ENCODE results near the gene TECTB. TPM values are rescaled to one million over a fixed set of nuclear protein-coding genes. Genes with fewer than 3 reads are reported as not detected.

Gene TECTB
- total RNA-seq, 1 experiment from 2014 or later = not detected

DNA sequence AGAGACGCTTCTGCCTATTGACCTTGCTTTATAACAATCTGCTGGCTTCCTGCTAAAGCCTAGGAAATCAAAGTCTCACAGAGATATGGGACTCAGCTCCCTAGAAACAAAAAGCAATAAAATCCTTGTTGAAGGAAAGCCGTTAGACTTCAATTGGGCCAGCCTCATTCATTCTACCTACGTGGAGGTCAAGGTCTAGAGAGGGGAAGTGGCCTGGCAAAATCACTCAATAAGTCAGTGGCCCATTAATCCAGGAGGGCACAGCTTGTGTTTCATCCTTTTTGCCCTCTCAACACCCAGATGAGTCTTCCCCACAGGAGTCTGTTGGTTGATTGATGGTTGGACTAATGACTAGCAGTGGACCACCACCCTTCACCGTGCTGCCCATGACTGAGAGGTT, 50.3 kb downstream of the TECTB start:
- CTCF ChIA-PET = interaction anchor here (1.9 kb wide), 1 partner anchor 101 kb away, joined by 4 read pairs; no protein-coding TSS in a partner anchor
- POLR2A ChIA-PET = no interaction called here

DNA sequence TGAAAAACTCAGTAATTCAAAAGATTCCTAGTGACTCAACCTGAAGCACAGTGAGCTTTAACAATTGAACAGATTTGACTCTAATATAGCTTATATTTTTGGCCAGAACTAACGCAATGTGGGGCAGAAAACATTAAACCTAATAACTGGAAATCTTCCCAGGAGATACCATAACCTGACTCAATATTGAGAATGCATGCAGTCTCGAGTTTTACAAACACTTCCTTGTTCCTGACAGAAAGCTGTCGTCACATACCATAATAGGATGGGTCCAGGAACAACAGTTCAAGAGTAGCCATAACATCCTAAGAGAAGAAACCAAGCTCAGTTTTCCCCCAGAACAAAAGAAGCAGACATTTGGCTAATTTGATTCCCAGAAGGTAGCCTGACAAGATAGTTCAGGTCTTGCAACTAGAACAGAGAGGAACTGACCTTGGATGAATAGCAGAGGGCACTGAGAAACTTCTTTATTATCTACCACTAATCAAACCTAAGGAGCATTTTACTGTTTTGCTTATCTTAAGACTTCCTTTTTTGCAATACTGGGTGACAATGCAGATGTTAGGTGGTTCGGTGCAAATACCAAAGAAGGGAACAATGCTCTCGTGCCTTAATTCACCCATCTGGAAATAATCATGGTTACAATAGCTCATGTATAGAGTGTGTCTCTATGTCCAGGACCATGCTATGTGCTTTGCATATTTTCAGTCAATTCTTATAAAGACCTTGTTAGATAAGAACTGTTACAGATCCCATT, 52.1 kb downstream of the TECTB start:
- Mint-ChIP-seq H3K27me3 (ENCODE audit: low read depth) (no peaks in the 10 kb centered on the region), H3K27ac (no peak overlapping the region), H3K4me1 (no peaks in the 10 kb centered on the region), H3K36me3 (no peaks in the 10 kb centered on the region), H3K4me3 (no peak overlapping the region), H3K9me3 (no peaks in the 10 kb centered on the region)
- ChIA-PET POLR2A (no interaction called here), CTCF (interaction anchor here (0.5 to 1.3 kb wide), 2 partner anchors 138 to 198 kb away, joined by 3 to 4 read pairs; no protein-coding TSS in a partner anchor)
- DNase-seq (ENCODE audit: low spot score) (no peak), ATAC-seq (no peak)
- TF ChIP-seq ZNF263 (CRISPR knock-in tag; IDR thresholded peaks at IDR 0.05; ENCODE audit: low read depth) (no peak), IRF2 (CRISPR knock-in tag; IDR thresholded peaks at IDR 0.05; ENCODE audit: borderline replicate concordance, low read depth) (no peak), GRHL2 (CRISPR knock-in tag; IDR thresholded peaks at IDR 0.05; ENCODE audit: insufficient replicate concordance, severe bottlenecking) (no peak), EMX1 (CRISPR knock-in tag; IDR thresholded peaks at IDR 0.05) (no peak), NFYB (CRISPR knock-in tag; conservative IDR thresholded peaks at IDR 0.05; ENCODE audit: low read depth) (no peak)
- TF ChIP-seq, protein P1, sequence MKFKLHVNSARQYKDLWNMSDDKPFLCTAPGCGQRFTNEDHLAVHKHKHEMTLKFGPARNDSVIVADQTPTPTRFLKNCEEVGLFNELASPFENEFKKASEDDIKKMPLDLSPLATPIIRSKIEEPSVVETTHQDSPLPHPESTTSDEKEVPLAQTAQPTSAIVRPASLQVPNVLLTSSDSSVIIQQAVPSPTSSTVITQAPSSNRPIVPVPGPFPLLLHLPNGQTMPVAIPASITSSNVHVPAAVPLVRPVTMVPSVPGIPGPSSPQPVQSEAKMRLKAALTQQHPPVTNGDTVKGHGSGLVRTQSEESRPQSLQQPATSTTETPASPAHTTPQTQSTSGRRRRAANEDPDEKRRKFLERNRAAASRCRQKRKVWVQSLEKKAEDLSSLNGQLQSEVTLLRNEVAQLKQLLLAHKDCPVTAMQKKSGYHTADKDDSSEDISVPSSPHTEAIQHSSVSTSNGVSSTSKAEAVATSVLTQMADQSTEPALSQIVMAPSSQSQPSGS (CRISPR knock-in tag; IDR thresholded peaks at IDR 0.05; ENCODE audit: borderline replicate concordance, low read depth) = no peak
- TF ChIP-seq, protein P2, sequence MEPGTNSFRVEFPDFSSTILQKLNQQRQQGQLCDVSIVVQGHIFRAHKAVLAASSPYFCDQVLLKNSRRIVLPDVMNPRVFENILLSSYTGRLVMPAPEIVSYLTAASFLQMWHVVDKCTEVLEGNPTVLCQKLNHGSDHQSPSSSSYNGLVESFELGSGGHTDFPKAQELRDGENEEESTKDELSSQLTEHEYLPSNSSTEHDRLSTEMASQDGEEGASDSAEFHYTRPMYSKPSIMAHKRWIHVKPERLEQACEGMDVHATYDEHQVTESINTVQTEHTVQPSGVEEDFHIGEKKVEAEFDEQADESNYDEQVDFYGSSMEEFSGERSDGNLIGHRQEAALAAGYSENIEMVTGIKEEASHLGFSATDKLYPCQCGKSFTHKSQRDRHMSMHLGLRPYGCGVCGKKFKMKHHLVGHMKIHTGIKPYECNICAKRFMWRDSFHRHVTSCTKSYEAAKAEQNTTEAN (CRISPR knock-in tag; IDR thresholded peaks at IDR 0.05) = no peak

More for the DNA sequence above, 50.3 kb downstream of the TECTB start:
- Mint-ChIP-seq H3K9me3 (no peaks in the 10 kb centered on the region), H3K27ac (no peak overlapping the region), H3K4me3 (no peak overlapping the region), H3K4me1 (peaks cover 3% of the 10 kb centered on the region; the same call in 1 of the 2 replicates), H3K27me3 (ENCODE audit: low read depth) (no peaks in the 10 kb centered on the region), H3K36me3 (no peaks in the 10 kb centered on the region)
- ATAC-seq = no peak
- TF ChIP-seq IRF2 (CRISPR knock-in tag; IDR thresholded peaks at IDR 0.05; ENCODE audit: borderline replicate concordance, low read depth) (no peak), TP53 (CRISPR knock-in tag; IDR thresholded peaks at IDR 0.05) (no peak), MXD4 (CRISPR knock-in tag; IDR thresholded peaks at IDR 0.05; ENCODE audit: borderline replicate concordance) (no peak), ZNF138 (CRISPR knock-in tag; conservative IDR thresholded peaks at IDR 0.05) (no peak), FOXP1 (CRISPR knock-in tag; IDR thresholded peaks at IDR 0.05; ENCODE audit: borderline replicate concordance) (no peak), CBFB (CRISPR knock-in tag; IDR thresholded peaks at IDR 0.05; ENCODE audit: low read depth) (no peak), NFE2L1 (CRISPR knock-in tag; IDR thresholded peaks at IDR 0.05) (no peak)
- TF ChIP-seq, protein P3, sequence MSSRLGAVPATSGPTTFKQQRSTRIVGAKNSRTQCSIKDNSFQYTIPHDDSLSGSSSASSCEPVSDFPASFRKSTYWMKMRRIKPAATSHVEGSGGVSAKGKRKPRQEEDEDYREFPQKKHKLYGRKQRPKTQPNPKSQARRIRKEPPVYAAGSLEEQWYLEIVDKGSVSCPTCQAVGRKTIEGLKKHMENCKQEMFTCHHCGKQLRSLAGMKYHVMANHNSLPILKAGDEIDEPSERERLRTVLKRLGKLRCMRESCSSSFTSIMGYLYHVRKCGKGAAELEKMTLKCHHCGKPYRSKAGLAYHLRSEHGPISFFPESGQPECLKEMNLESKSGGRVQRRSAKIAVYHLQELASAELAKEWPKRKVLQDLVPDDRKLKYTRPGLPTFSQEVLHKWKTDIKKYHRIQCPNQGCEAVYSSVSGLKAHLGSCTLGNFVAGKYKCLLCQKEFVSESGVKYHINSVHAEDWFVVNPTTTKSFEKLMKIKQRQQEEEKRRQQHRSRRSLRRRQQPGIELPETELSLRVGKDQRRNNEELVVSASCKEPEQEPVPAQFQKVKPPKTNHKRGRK (CRISPR knock-in tag; IDR thresholded peaks at IDR 0.05; ENCODE audit: borderline replicate concordance) = no peak
- TF ChIP-seq, protein P4, sequence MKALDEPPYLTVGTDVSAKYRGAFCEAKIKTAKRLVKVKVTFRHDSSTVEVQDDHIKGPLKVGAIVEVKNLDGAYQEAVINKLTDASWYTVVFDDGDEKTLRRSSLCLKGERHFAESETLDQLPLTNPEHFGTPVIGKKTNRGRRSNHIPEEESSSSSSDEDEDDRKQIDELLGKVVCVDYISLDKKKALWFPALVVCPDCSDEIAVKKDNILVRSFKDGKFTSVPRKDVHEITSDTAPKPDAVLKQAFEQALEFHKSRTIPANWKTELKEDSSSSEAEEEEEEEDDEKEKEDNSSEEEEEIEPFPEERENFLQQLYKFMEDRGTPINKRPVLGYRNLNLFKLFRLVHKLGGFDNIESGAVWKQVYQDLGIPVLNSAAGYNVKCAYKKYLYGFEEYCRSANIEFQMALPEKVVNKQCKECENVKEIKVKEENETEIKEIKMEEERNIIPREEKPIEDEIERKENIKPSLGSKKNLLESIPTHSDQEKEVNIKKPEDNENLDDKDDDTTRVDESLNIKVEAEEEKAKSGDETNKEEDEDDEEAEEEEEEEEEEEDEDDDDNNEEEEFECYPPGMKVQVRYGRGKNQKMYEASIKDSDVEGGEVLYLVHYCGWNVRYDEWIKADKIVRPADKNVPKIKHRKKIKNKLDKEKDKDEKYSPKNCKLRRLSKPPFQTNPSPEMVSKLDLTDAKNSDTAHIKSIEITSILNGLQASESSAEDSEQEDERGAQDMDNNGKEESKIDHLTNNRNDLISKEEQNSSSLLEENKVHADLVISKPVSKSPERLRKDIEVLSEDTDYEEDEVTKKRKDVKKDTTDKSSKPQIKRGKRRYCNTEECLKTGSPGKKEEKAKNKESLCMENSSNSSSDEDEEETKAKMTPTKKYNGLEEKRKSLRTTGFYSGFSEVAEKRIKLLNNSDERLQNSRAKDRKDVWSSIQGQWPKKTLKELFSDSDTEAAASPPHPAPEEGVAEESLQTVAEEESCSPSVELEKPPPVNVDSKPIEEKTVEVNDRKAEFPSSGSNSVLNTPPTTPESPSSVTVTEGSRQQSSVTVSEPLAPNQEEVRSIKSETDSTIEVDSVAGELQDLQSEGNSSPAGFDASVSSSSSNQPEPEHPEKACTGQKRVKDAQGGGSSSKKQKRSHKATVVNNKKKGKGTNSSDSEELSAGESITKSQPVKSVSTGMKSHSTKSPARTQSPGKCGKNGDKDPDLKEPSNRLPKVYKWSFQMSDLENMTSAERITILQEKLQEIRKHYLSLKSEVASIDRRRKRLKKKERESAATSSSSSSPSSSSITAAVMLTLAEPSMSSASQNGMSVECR (CRISPR knock-in tag; IDR thresholded peaks at IDR 0.05; ENCODE audit: borderline replicate concordance) = no peak
- TF ChIP-seq, protein P2 (CRISPR knock-in tag; IDR thresholded peaks at IDR 0.05) = no peak
- TF ChIP-seq, protein P5, sequence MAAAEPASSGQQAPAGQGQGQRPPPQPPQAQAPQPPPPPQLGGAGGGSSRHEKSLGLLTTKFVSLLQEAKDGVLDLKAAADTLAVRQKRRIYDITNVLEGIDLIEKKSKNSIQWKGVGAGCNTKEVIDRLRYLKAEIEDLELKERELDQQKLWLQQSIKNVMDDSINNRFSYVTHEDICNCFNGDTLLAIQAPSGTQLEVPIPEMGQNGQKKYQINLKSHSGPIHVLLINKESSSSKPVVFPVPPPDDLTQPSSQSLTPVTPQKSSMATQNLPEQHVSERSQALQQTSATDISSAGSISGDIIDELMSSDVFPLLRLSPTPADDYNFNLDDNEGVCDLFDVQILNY (CRISPR knock-in tag; IDR thresholded peaks at IDR 0.05) = no peak
- TF ChIP-seq, protein P6, sequence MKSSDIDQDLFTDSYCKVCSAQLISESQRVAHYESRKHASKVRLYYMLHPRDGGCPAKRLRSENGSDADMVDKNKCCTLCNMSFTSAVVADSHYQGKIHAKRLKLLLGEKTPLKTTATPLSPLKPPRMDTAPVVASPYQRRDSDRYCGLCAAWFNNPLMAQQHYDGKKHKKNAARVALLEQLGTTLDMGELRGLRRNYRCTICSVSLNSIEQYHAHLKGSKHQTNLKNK (CRISPR knock-in tag; IDR thresholded peaks at IDR 0.05) = no peak
- DNase-seq (ENCODE audit: low spot score) = no peak
